NCI-H2107 treated with DMSO at 0.1 percent for 48 hours (cell line): ENCODE results near the gene SIM2.

Experiments used
- DNase-seq: peaks from one replicate; lab custom pipeline; 2025; ENCODE audit not compliant: unreplicated experiment; lab: John Stamatoyannopoulos, UW

The SIM2 gene

DNA sequence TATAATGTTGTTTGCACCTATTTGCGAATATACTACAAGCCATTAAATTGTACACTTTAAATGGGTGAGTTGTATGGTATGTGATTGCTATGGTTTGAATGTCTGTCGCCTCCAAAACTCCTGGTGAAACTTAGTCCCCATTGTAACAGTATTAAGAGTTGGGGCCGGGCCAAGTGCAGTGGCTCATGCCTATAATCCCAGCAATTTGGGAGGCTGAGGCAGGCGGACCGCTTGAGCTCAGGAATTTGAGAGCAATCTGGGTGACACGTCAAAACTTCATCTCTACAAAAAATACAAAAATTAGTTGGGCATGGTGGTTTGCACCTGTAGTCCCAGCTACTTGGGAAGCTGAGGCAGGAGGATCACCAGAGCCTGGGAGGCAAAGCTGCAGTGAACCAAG lies 12.0 kb upstream of the SIM2 start:
- no peak for DNase-seq

DNA sequence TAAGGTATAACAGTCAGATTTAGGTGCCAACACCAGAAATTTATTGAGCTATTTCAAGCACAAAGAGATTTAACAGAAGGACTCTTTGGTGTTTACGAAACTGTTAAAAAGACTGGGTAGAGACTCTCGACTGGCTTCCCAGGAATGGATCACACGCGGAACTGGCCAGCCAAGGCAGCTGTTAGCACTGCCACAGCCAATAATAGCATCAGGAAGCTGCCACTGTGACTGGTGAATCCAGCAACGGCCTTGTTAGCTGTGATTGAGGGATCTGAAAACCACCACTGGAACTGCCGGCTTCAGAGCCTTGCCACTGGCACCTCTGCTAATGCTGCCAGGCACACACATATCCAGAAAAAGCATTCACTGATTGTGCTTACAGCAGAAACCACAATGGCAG lies 10.6 kb upstream of the SIM2 start:
- DNase-seq = no peak

DNA sequence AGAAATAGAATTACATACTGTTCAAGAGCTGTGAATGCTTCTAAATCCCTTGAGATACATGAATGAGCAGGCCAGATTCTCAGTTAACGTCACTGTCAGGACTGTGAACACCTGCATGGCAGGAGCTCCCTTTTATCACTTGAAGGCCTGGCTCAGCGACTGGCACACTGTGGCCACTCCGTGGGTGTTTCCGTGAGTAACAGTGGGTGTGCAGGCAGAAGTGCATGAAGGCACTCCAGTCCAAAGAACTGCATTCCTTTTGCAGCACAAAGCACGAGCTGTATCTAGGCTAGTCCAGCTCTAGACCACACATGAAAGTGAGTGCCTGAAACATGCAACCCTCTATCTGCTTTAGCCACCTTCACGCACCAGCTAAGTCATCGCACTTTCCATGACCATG lies 9.6 kb upstream of the SIM2 start:
- no peak for DNase-seq

DNA sequence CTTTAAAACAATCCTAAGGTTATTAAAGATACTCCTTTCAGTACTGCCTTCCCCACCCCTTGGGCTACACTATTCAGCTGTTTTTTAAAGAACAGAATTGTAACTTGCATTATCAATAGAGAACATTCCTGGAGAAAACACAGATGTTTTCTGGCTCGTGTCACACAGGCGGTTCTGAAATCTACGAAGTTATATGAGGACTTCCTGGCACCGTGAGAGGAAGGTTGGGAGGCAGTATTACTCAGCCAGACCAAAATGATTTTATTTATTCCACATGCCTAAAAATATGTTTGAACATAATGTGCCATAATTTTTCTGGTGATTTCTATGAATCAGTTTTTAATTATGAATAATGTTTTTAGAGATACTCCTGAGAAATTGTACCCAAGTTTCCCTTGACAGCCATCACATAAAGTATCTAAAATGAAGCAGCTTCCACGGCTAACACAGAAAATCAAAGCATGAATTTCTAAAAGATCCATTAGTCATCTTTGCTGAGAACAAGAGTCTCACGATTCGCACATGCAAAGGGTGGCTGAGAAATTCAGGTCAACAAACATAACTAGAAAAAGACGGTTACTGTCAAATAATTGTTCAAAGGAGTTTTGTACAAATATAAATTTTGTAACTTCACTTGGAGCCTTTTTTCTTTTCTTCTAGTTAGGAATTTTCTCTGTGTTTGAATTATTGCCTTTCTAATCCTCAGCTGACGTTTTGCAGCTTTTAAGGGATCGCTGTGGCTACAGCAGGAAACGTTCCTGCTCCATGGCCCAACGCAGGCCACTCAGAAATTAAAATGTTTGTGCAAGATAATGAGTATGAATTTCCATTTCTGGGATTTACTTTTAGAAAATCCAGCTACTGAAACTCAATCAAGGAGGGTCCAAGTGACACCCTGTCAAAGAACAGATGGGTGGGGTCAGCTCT lies 8.0 kb upstream of the SIM2 start:
- no peak for DNase-seq

DNA sequence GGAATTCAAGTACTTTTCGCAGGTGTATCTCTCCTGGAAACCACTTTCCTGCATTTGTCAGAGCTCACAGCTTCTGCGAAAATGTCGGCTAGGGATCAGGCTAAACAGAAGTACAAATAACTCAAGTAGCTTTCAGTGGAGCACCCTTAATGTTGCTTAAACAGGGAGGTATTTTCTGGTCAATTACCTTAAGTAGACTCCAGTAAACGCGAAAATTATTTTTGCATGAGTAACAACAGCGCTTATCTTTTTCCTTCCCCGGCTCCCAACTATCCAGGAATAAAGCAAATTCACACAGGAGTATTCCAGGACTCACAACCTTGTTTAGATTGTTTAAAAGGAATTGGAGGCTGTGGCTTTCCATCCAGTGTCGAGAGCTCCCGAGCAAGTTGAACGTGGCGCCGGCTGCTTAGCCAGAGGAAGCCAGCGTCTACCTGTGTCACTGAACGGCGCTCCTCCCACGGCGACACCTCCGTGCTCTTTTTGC lies 7.3 kb upstream of the SIM2 start:
- no peak for DNase-seq

DNA sequence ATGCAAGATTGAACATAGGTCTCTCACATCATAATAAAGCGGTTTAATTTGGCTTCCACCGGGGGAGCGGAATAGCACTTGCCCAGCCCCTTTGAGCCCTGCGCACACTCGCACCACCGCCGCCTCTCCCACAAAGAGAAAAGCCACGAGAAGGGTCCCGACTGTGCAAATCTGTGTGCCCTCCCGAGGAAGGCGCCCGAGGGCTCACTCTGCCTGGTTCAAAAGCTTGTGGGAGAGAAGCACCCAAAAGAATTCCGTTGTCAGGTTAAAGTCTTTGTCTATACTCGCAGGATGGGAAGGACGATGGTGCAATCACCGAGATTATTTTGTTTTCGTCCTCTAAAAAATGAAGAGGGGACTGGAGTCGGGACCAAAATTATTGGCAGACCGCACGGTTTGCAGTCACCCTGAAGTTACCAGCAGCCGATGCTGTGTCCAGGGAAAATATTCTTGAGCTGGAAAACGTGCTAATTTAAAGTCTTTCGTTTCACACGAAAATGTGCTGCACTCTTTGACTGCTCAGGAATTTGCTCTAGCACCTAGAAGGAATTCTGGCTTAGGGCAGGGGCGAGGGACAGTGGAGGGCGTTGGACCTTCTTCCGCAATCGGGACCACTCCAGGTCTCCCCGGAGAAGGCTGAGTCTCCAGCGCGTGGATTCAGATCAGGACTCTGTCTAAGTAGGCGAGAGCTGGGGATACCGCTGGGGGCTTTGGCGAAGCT lies 6.6 kb upstream of the SIM2 start:
- DNase-seq = no peak

DNA sequence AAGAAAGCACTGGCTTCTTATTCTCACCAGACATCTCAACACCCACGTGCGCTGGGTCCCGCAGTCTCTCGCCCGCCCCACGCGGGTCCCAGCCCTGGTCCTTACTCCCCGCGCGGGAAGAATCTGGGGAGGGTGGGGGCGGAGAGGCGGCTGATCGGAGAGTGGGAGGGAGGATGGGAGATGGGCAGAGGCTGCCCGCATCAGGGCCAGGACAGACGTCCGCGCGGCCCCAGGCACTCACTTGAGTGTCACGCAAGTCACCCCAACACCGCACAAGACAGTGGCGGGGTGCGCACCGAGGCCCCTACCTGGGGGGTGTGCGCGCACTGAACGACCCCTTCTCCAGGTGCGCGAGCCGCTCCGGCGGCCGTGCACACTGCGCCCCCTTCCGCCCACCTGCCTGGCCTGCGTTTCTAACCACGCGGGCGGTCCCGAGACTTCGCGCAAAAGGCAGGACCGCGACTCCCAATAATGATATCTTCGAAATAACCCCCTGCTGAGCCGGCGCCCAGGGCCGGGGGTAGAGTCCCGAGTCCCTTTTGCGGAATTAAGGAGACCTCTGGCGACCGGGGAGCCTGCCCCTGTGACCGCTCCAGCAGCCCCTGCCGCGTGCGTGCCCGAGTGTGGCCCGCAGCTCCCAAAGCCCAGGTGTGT lies 6.0 kb upstream of the SIM2 start:
- DNase-seq = no peak

DNA sequence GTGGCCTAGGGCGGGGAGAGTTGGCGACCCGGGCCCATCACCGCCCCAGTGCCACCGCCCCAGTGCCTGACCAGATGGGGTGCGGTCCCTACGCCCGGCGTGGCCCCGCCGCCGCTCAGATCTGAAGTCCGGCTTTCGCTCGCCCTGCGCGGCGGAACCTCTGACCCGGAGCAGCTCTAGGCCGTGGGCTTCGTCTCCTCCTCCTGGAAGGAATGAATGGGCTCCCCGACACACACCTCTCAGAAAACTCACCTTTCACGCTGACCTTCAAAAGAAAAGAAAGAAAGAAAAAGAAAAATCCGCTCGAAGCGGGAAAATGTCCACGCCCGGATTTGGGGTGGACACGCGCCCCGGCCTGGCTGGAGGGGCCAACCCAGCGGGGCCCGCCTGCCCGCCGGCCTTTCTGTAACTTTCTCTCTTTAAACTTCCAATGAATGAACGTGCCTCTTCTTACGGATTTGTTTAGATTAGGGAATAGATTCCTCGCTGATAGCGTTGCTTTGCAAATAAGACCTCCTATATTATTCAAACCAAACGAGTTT lies 5.4 kb upstream of the SIM2 start:
- DNase-seq = no peak

DNA sequence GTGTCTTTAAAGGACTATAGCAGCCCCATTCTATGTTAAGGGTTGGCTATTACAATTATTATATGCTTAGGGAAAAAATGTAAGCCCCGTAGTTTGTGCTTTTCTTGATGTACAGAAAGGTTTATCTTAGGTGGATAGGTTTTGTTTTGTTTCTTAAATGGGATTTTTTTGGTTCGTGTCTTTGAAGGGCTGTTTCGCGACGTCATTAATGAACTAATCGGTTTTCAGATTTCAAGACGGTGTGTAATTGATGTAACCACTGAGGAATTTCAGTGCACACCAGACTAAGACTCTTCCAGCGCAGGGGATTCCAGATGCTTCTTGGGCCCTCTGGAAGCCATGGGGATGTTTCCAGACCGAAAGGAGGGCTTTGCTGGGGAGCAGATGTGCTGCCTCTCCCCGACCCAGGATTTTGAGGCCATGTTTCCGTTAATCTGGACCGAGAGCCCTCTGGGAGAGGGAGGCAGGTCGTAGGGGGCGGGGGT lies 4.8 kb upstream of the SIM2 start:
- DNase-seq = no peak

DNA sequence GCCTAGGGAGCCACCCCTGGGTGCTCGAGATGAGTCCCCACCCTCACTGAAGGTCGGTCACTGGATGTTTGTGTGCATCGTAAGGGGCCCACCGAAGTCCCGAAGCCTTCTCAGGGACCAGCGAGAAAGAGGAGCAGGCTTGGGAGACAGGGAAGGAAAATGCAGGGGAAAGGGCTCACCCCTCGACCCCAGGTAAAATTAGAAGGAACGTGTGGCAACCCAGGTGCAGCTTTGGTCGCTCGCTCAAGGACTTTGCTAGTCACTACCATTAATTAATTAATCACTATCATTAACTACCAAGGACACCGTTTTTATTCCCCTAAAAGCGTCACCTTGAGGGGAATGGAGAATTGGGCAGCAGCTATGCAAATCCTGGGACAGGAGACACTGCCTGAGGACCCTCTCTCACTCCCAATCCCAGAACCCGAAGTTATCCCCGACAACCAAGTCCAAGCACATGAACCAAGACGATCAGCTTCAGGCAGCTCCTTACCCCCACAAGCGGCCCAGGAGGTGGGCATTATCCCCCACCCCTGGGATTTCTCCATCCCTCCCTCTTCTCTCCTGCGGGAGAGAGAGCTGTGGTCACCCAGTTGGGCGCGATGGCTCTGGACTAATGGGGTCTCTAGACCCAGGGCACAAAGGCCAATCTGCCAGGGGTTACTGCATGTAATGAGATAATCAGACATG lies 4.2 kb upstream of the SIM2 start:
- no peak for DNase-seq

DNA sequence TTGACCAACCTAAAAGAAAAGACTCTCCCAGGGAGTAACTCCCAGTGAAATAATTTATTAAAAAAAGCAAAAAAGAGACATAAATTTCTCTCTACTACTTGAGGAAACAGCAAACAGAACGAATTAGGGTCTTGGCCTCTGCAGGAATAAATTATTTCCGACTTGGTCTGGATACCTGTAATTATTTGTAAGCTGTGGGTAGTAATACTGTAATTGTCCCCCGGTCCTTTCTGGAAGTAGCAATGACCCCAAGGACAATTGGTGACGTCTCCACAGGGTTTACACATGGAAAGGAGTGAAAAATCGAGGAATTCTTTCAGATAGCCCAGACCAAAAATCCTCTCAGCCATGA lies 3.7 kb upstream of the SIM2 start:
- DNase-seq = no peak

DNA sequence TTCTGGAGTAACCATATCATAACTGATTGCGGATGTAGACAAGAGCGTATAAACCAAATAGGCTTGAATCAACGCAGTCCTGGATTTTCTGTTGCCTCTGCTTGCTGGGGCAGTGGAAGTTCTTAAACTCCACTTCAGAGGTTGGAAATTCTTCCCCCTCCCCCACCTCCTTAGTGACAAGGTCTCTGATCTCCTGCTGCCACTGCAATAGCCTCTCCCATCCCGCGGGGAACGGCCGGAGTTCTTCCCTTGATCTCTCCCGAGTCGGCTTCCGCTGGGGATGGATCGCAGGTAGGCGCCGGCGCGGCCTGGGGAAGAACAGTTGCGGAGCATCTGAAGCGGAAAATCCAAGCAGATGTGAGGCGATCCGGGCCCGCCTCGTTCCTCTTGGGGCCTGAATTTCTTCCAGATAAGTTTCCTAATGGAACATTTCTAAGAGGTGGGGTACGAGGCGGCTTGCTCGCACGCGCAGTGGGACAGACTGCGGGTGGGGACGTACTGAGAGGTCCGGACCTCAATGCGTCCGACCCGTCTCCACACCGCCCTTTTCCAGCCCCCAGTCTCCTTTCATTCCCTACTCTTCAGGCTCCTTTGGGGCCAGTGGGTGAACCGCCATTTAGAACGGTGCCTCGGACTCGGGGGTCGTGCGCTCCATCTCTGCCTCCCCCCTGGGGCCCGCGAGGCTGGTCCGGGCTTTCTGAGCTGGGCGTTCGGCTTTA lies 3.1 kb upstream of the SIM2 start:
- DNase-seq = no peak

DNA sequence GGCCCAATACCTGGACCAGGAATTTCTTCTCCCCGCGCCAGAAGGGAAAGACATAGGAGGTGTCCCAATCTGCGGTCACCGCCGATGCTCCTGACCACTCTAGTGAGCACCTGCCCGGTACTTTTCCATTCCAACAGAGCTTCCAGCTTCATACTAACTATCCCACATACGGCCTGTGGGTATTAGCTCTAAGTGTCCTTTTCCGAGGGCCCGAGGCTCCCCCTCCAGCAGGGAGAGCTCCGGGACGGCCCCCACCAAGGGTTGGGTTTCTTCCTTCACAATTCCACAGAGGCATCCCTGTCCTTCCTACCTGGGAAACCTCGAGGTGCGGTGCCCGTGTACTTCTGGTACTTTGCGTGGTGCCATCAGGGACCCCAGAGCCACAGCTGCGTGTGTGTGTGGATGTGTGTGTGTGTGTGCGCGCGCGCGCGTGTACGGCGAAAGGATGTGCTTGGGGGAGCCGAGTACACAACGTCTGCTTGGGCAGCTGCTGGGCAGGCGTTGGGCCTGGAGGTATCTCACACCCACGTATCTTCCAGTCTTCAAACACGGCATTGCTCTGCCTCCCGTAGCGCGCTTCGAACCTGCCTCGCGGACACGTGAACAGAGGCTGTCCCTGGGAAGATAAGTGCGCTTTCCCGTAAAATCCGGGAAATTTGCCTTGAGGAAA lies 2.4 kb upstream of the SIM2 start:
- no peak for DNase-seq

DNA sequence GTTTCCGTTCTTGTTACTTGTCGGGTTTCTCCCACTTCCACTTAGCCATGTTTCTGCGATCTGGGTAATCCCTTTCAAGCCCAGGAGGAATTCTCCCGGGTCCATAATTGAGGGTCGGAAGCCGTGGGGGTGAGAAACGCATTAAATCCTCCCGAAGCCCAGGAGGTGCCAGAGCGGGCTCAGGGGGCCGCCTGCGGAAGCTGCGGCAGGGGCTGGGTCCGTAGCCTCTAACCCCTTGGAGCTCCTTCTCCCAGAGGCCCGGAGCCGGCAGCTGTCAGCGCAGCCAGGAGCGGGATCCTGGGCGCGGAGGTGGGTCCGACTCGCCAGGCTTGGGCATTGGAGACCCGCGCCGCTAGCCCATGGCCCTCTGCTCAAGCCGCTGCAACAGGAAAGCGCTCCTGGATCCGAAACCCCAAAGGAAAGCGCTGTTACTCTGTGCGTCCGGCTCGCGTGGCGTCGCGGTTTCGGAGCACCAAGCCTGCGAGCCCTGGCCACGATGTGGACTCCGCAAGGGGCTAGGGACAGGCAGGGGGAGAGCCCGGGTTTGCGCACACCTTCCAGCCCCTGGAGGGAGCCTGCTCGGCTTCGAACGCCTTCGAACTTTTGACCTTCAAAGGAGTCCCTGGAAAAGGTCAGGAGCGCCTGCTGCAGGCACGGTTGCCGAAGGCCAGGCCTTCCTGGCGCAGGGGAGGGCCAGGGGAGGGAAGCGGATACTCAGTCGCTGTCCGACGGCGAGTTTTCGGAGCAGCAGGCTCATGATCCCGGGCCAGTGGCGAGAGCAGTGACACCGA lies 1.7 kb upstream of the SIM2 start:
- DNase-seq = no peak

DNA sequence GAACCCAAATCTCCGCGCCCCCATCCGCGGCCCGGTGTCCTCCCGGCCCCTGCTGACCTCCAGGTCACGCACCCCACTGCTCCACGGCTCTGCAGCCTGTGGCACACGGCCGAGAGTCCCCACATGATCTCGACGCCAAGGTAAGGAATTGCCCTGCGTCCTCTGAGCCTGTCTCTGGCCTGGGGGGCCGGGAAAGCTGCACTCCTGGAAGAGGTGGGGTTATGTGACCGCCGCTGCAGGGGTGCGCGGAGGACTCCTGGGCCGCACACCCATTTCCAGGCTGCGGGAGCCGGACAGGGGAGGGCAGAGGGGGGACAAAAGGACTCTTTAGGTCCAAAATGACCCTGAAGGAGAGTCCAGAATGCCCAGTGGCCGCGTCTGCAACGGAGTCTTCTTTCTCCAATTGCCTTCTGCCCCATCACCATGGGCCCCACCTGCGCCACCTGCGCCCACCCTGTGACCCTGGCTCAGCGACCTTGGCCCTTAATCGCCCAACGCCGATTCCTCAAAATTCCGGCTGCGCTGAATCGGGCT lies 997 bp upstream of the SIM2 start:
- DNase-seq = no peak

DNA sequence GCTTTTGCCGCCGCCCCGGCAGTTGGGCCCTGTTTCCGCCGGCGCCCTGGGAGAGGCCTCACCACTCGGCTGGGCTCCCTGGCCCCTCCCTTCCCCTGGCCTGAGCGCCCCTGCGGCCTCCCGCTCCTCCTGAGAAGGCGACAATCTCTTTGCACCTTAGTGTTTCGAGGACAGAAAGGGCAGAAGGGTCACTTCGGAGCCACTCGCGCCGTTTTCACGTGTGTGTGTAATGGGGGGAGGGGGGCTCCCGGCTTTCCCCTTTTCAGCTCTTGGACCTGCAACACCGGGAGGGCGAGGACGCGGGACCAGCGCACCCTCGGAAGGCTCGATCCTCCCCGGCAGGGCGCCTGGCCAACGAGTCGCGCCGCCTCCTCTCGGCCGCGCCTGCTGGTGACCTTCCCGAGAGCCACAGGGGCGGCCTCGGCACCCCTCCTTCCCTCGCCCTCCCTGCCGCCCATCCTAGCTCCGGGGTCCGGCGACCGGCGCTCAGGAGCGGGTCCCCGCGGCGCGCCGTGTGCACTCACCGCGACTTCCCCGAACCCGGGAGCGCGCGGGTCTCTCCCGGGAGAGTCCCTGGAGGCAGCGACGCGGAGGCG lies 432 bp upstream of the SIM2 start:
- DNase-seq = no peak

DNA sequence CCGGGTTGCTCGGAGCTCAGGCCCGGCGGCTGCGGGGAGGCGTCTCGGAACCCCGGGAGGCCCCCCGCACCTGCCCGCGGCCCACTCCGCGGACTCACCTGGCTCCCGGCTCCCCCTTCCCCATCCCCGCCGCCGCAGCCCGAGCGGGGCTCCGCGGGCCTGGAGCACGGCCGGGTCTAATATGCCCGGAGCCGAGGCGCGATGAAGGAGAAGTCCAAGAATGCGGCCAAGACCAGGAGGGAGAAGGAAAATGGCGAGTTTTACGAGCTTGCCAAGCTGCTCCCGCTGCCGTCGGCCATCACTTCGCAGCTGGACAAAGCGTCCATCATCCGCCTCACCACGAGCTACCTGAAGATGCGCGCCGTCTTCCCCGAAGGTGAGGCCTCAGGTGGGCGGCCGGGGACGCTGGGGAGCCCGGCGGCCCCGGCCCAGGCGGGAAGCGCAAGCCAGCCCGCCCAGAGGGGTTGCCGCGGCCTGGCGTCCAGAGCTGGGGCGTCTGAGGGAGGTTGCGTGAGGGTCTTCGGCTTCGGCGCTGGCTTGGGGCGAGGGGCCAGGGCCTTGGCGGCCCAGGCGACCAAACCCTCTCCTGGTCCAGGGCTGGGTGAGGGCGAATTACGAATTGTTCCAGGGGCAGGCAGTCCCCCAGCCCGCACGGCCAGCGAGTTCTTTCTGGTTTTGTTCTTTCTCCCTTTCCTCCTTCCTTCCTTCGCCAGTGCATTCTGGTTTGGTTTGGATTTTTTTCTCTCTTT lies 805 bp downstream of the SIM2 start:
- DNase-seq = no peak
